Measurements from ENCODE around the gene MED13. TPM values are rescaled to one million over a fixed set of nuclear protein-coding genes. Genes with fewer than 3 reads are reported as not detected.
"Not testable (repeated sequence)": the region's sequence is repeated elsewhere in the genome, so short reads cannot be mapped to it uniquely, and the experiment has no call there.

The MED13 gene
- total and polyA plus RNA-seq, 2 donors (not counting 1 experiment from before 2014, with no cell fraction given): 36.2 to 47.1 TPM

GRCh38 chr17:62001105-62001504 lies 64.0 kb downstream of the MED13 start:
- H3K79me2 ChIP-seq (ENCODE audit: control insufficient read depth, insufficient read depth, low read length): peaks cover 15% of the 10 kb centered on the region
- no peak overlapping the region for H3K27ac ChIP-seq (ENCODE audit: insufficient read depth, low read length)
- H3K4me3 ChIP-seq (replicated peaks in 1 of 4; ENCODE audit: control extremely low read depth in 1 of 4, insufficient read depth in 1 of 4, low read depth in 3 of 4, low read length in 4 of 4): no peak overlapping the region
- H3K4me2 ChIP-seq (ENCODE audit: extremely low read depth, insufficient read depth, low read length): no peak overlapping the region
- no peaks in the 10 kb centered on the region for H4K20me1 ChIP-seq (ENCODE audit: control insufficient read depth, extremely low read depth, insufficient read depth, low read length)
- no peak overlapping the region for H3K9ac ChIP-seq (ENCODE audit: insufficient read depth, low read length)
- no peak overlapping the region for H2AFZ ChIP-seq (ENCODE audit: low read length)
- H3K36me3 ChIP-seq (ENCODE audit: control insufficient read depth, insufficient read depth, low read length): no peaks in the 10 kb centered on the region
- H3K27me3 ChIP-seq (ENCODE audit: control insufficient read depth, insufficient read depth, low read length): no peaks in the 10 kb centered on the region
- no peaks in the 10 kb centered on the region for H3K9me3 ChIP-seq (ENCODE audit: control insufficient read depth, insufficient read depth, low read depth, low read length)
- no peak for DNase-seq (ENCODE audit: low read depth in 2 of 2)
- TF ChIP-seq, protein P1, sequence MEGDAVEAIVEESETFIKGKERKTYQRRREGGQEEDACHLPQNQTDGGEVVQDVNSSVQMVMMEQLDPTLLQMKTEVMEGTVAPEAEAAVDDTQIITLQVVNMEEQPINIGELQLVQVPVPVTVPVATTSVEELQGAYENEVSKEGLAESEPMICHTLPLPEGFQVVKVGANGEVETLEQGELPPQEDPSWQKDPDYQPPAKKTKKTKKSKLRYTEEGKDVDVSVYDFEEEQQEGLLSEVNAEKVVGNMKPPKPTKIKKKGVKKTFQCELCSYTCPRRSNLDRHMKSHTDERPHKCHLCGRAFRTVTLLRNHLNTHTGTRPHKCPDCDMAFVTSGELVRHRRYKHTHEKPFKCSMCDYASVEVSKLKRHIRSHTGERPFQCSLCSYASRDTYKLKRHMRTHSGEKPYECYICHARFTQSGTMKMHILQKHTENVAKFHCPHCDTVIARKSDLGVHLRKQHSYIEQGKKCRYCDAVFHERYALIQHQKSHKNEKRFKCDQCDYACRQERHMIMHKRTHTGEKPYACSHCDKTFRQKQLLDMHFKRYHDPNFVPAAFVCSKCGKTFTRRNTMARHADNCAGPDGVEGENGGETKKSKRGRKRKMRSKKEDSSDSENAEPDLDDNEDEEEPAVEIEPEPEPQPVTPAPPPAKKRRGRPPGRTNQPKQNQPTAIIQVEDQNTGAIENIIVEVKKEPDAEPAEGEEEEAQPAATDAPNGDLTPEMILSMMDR (conservative IDR thresholded peaks at IDR 0.05 in 1 of 2, IDR thresholded peaks at IDR 0.05 in 1 of 2; ENCODE audit: low read depth in 1 of 2, low read length in 2 of 2): no peak
- no peak for TF ChIP-seq EZH2 (IDR thresholded peaks at IDR 0.05; ENCODE audit: low read length, missing control alignments)
- peaks cover 2% of the 10 kb centered on the region for H3K4me1 ChIP-seq (ENCODE audit: control insufficient read depth, extremely low read depth, insufficient read depth, low read length)

- H3K36me3 ChIP-seq (ENCODE audit: control insufficient read depth, insufficient read depth, low read length): no peaks in the 10 kb centered on the region
- H2AFZ ChIP-seq (ENCODE audit: low read length): no peak overlapping the region
- H3K9ac ChIP-seq (ENCODE audit: insufficient read depth, low read length): no peak overlapping the region
- no peak for DNase-seq (ENCODE audit: low read depth in 2 of 2)
- no peaks in the 10 kb centered on the region for H3K27me3 ChIP-seq (ENCODE audit: control insufficient read depth, insufficient read depth, low read length)
- no peaks in the 10 kb centered on the region for H4K20me1 ChIP-seq (ENCODE audit: control insufficient read depth, extremely low read depth, insufficient read depth, low read length)
- H3K79me2 ChIP-seq (ENCODE audit: control insufficient read depth, insufficient read depth, low read length): peaks cover 14% of the 10 kb centered on the region
- H3K4me2 ChIP-seq (ENCODE audit: extremely low read depth, insufficient read depth, low read length): no peak overlapping the region
- no peak for TF ChIP-seq EZH2 (IDR thresholded peaks at IDR 0.05; ENCODE audit: low read length, missing control alignments)
- TF ChIP-seq, protein P1 (conservative IDR thresholded peaks at IDR 0.05 in 1 of 2, IDR thresholded peaks at IDR 0.05 in 1 of 2; ENCODE audit: low read depth in 1 of 2, low read length in 2 of 2): no peak
- H3K4me3 ChIP-seq (replicated peaks in 1 of 4; ENCODE audit: control extremely low read depth in 1 of 4, insufficient read depth in 1 of 4, low read depth in 3 of 4, low read length in 4 of 4): no peak overlapping the region
- no peaks in the 10 kb centered on the region for H3K9me3 ChIP-seq (ENCODE audit: control insufficient read depth, insufficient read depth, low read depth, low read length)
- H3K27ac ChIP-seq (ENCODE audit: insufficient read depth, low read length): no peak overlapping the region
- H3K4me1 ChIP-seq (ENCODE audit: control insufficient read depth, extremely low read depth, insufficient read depth, low read length): peaks cover 2% of the 10 kb centered on the region
Measured at GRCh38 chr17:62000186-62000585, 64.9 kb downstream of the MED13 start.

- not testable (repeated sequence) for H3K4me1 ChIP-seq (ENCODE audit: control insufficient read depth, extremely low read depth, insufficient read depth, low read length); DNase-seq (ENCODE audit: low read depth in 2 of 2); H3K9me3 ChIP-seq (ENCODE audit: control insufficient read depth, insufficient read depth, low read depth, low read length); H3K27me3 ChIP-seq (ENCODE audit: control insufficient read depth, insufficient read depth, low read length); H3K36me3 ChIP-seq (ENCODE audit: control insufficient read depth, insufficient read depth, low read length); H3K9ac ChIP-seq (ENCODE audit: insufficient read depth, low read length); H3K4me2 ChIP-seq (ENCODE audit: extremely low read depth, insufficient read depth, low read length); H2AFZ ChIP-seq (ENCODE audit: low read length); H4K20me1 ChIP-seq (ENCODE audit: control insufficient read depth, extremely low read depth, insufficient read depth, low read length); H3K27ac ChIP-seq (ENCODE audit: insufficient read depth, low read length); H3K4me3 ChIP-seq (replicated peaks in 1 of 4; ENCODE audit: control extremely low read depth in 1 of 4, insufficient read depth in 1 of 4, low read depth in 3 of 4, low read length in 4 of 4)
- peaks cover 12% of the 10 kb centered on the region for H3K79me2 ChIP-seq (ENCODE audit: control insufficient read depth, insufficient read depth, low read length)
Measured at GRCh38 chr17:61998534-61998933, 66.5 kb downstream of the MED13 start.

All from fibroblast of lung (primary cell).